ENCODE data around the gene EIF2AK2.

The EIF2AK2 gene

GRCh38 chr2:37084797-37085196 is 72.0 kb downstream of the EIF2AK2 start:
- H2AFZ ChIP-seq (ENCODE audit: low read depth, low read length), result peak overlapping the region; percentile 99
- H4K20me1 ChIP-seq (ENCODE audit: insufficient read depth, low read length), result no peaks in the 10 kb centered on the region
- DNase-seq, result no peak
- H3K4me3 ChIP-seq (ENCODE audit: low read depth in 1 of 2, low read length in 2 of 2), result peak overlapping the region; percentile 65 to 83
- H3K4me2 ChIP-seq (ENCODE audit: insufficient read depth, low read length), result peak overlapping the region; percentile 79
- H3K9me3 ChIP-seq (ENCODE audit: insufficient read depth, low read length, severe bottlenecking), result no peaks in the 10 kb centered on the region
- TF ChIP-seq EZH2 (IDR thresholded peaks at IDR 0.05; ENCODE audit: borderline replicate concordance, low read depth, low read length, severe bottlenecking) (no peak), CTCF (IDR thresholded peaks at IDR 0.05; ENCODE audit: borderline replicate concordance, extremely low read depth, low read length, poor library complexity, severe bottlenecking) (peak; percentile 11)
- peaks cover 41% of the 10 kb centered on the region for H3K79me2 ChIP-seq (ENCODE audit: insufficient read depth, low read length)
- H3K36me3 ChIP-seq (ENCODE audit: insufficient read depth, low read length), result peaks cover 26% of the 10 kb centered on the region; the same call in 1 of the 2 replicates
- ATAC-seq (ENCODE audit: insufficient read depth, low read depth), result no peak
- peaks cover 54% of the 10 kb centered on the region for H3K4me1 ChIP-seq (ENCODE audit: insufficient read depth, low read length)
- H3K27ac ChIP-seq (ENCODE audit: low read length), result peak overlapping the region; percentile 81
- H3K9ac ChIP-seq (ENCODE audit: low read depth, low read length), result peak overlapping the region; percentile 64
- no peaks in the 10 kb centered on the region for H3K27me3 ChIP-seq (ENCODE audit: insufficient read depth, low read length, poor library complexity)

DNA sequence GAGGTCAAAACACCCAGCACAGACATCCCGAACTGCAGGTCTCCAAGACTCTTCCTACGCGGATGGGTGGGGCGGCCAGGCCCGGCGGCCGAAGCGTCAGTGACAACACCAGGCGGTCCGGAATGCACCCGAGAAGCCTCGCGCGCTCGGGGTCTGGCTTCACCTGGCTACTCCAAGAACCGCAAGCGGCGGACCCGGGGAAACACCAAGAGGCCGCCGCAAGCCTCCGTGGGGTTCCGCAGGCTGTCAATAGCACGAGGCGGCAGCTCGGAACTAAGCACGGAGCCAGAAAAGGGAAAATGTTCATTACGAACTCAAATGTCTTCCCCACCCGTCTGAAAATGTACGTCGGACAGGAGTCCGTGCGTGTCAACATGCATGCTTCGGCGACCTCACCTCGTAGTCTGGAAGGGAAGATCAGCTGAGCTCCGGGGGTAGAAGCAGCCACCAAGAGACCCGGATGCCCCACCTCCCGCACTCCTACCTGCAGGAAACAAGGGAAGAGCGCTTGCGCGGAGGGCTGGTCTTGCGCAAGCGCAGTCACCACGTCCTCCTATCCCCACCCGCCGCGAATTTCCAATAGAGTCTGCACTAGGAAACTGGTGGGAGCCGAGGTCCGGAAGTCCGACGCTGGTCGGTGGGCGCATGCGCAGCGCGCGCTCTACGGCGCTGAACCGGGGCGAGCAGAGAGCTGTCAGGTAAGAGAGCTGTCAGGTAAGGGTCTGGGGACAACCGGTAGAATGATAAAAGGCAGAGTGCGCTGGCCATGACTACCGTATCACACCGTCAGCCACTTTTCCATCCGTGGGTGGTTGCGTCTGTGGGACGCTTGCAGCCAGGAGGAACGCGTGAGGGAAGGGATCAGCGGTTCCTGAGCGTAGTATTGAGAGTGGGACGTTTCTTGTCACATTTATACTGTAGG is 72.6 kb downstream of the EIF2AK2 start, which contains the start of the genes GPATCH11 and HEATR5B:
GPATCH11 (plus strand) TSS at position 646 of the 922 bp plus-strand sequence. CDS start 3,864 bp downstream, outside the sequence.
HEATR5B (minus strand) TSS at position 500 of the 922 bp plus-strand sequence. CDS start 958 bp downstream, outside the sequence.
- Histone ChIP-seq H3K36me3 (ENCODE audit: insufficient read depth, low read length) (peaks cover 26% of the 10 kb centered on the region; the same call in 1 of the 2 replicates), H3K4me1 (ENCODE audit: insufficient read depth, low read length) (peaks cover 56% of the 10 kb centered on the region), H3K27me3 (ENCODE audit: insufficient read depth, low read length, poor library complexity) (no peaks in the 10 kb centered on the region), H3K4me2 (ENCODE audit: insufficient read depth, low read length) (peak within 1 kb of the TSS; percentile 79), H3K79me2 (ENCODE audit: insufficient read depth, low read length) (peaks cover 41% of the 10 kb centered on the region), H3K27ac (ENCODE audit: low read length) (peak within 1 kb of the TSS; percentile 81), H4K20me1 (ENCODE audit: insufficient read depth, low read length) (no peaks in the 10 kb centered on the region), H3K9ac (ENCODE audit: low read depth, low read length) (peak within 1 kb of the TSS; percentile 64), H3K9me3 (ENCODE audit: insufficient read depth, low read length, severe bottlenecking) (no peaks in the 10 kb centered on the region), H3K4me3 (ENCODE audit: low read depth in 1 of 2, low read length in 2 of 2) (peak within 1 kb of the TSS; percentile 65 to 83), H2AFZ (ENCODE audit: low read depth, low read length) (peak within 1 kb of the TSS; percentile 99)
- TF ChIP-seq EZH2 (IDR thresholded peaks at IDR 0.05; ENCODE audit: borderline replicate concordance, low read depth, low read length, severe bottlenecking), result no peak
- TF ChIP-seq CTCF (IDR thresholded peaks at IDR 0.05; ENCODE audit: borderline replicate concordance, extremely low read depth, low read length, poor library complexity, severe bottlenecking), result peak; percentile 8
- peak; percentile 90 for ATAC-seq (ENCODE audit: insufficient read depth, low read depth)
- peak; percentile 96 for DNase-seq

DNA sequence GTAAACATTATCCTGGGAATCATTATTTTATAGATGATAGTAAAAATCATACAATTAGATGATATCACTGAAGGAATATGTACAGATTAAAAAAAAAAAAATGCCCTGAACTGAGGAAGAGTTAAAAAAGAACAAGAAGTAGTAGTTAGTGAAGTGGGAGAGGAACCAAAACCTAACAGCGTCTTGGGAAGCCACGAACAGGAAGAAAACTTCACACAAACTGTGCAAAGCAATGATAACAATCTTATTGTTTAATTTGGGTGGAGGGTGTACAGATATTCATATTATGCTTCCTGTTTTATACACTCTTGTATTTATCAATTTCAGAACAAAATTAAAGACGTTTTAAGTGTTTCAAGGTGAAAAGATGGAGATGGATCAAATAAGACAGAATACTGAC is 76.1 kb downstream of the EIF2AK2 start:
- TF ChIP-seq CTCF (IDR thresholded peaks at IDR 0.05; ENCODE audit: borderline replicate concordance, extremely low read depth, low read length, poor library complexity, severe bottlenecking) (no peak), EZH2 (IDR thresholded peaks at IDR 0.05; ENCODE audit: borderline replicate concordance, low read depth, low read length, severe bottlenecking) (no peak)
- ATAC-seq (ENCODE audit: insufficient read depth, low read depth) (no peak), DNase-seq (no peak)
- Histone ChIP-seq H3K9me3 (ENCODE audit: insufficient read depth, low read length, severe bottlenecking) (no peaks in the 10 kb centered on the region), H3K79me2 (ENCODE audit: insufficient read depth, low read length) (peaks cover 26% of the 10 kb centered on the region), H3K9ac (ENCODE audit: low read depth, low read length) (no peak overlapping the region), H3K4me2 (ENCODE audit: insufficient read depth, low read length) (peak overlapping the region; percentile 20; the same call in 1 of the 2 replicates), H3K4me1 (ENCODE audit: insufficient read depth, low read length) (peaks cover 51% of the 10 kb centered on the region), H3K27me3 (ENCODE audit: insufficient read depth, low read length, poor library complexity) (no peaks in the 10 kb centered on the region), H4K20me1 (ENCODE audit: insufficient read depth, low read length) (no peaks in the 10 kb centered on the region), H3K4me3 (ENCODE audit: low read depth in 1 of 2, low read length in 2 of 2) (no peak overlapping the region), H3K36me3 (ENCODE audit: insufficient read depth, low read length) (peaks cover 35% of the 10 kb centered on the region; the same call in 1 of the 2 replicates), H2AFZ (ENCODE audit: low read depth, low read length) (no peak overlapping the region), H3K27ac (ENCODE audit: low read length) (no peak overlapping the region)

All from DND-41 (cell line).